Prostate gland (tissue), 2 donors: ENCODE measurements around the gene XPA.

ENCODE experiments used
- POLR2A ChIP-seq: fragments of 450-650 bp; IDR thresholded peaks from one replicate; pipeline ENCODE4 v1.6.1; 2016; ENCODE audit warnings: antibody characterized with exemption, mild to moderate bottlenecking
- TF ChIP-seq, protein P1 (sequence below), 4 experiments: fragments of 200-600 bp in 2 of 4; fragments of 450-650 bp in 2 of 4; sonication (generic) in 2 of 4; IDR thresholded peaks; 1 replicate in 3 of 4; 2 replicates in 1 of 4; pipeline ENCODE4 v1.5.1; 2016 to 2019; ENCODE audit warnings: antibody characterized with exemption in 4 of 4, mild to moderate bottlenecking in 2 of 4, moderate library complexity in 2 of 4

DNA sequence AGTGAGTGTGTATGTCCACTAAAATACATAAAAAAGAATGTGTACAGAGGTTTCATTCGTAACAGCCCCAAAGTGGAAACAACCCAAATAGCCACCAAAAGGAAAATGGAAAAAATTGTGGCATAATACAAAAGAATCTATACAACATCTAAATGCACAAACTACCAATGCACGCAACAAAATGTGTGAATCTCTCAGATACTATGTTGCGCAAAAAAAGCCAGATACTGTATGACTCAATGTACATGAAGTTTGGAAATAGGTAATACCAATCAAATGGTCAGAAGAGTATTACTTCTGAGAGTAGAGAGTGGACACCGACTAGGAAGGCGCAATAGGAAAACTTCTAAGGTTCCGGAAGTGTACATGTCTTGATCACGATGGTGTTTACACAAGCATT, 2.4 kb downstream of the XPA start:
- TF ChIP-seq, protein P1, sequence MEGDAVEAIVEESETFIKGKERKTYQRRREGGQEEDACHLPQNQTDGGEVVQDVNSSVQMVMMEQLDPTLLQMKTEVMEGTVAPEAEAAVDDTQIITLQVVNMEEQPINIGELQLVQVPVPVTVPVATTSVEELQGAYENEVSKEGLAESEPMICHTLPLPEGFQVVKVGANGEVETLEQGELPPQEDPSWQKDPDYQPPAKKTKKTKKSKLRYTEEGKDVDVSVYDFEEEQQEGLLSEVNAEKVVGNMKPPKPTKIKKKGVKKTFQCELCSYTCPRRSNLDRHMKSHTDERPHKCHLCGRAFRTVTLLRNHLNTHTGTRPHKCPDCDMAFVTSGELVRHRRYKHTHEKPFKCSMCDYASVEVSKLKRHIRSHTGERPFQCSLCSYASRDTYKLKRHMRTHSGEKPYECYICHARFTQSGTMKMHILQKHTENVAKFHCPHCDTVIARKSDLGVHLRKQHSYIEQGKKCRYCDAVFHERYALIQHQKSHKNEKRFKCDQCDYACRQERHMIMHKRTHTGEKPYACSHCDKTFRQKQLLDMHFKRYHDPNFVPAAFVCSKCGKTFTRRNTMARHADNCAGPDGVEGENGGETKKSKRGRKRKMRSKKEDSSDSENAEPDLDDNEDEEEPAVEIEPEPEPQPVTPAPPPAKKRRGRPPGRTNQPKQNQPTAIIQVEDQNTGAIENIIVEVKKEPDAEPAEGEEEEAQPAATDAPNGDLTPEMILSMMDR (IDR thresholded peaks at IDR 0.05): no peak
- TF ChIP-seq POLR2A: no peak
